GM23248 (cell line): ENCODE results near the gene ANAPC1.

Experiments used
- EZH2 ChIP-seq: fragments of 200-600 bp; sonication (generic); IDR thresholded peaks from 2 replicates; pipeline ENCODE4 v1.6.1; 2018; ENCODE audit warnings: antibody characterized with exemption, mild to moderate bottlenecking; ENCODE audit not compliant: insufficient read depth, poor library complexity, severe bottlenecking
- EZH2phosphoT487 ChIP-seq: fragments of 200-600 bp; sonication (generic); IDR thresholded peaks from 2 replicates; pipeline ENCODE4 v1.6.1; 2018; ENCODE audit warnings: antibody characterized with exemption, moderate library complexity, mild to moderate bottlenecking, low read depth; ENCODE audit not compliant: insufficient read depth

DNA sequence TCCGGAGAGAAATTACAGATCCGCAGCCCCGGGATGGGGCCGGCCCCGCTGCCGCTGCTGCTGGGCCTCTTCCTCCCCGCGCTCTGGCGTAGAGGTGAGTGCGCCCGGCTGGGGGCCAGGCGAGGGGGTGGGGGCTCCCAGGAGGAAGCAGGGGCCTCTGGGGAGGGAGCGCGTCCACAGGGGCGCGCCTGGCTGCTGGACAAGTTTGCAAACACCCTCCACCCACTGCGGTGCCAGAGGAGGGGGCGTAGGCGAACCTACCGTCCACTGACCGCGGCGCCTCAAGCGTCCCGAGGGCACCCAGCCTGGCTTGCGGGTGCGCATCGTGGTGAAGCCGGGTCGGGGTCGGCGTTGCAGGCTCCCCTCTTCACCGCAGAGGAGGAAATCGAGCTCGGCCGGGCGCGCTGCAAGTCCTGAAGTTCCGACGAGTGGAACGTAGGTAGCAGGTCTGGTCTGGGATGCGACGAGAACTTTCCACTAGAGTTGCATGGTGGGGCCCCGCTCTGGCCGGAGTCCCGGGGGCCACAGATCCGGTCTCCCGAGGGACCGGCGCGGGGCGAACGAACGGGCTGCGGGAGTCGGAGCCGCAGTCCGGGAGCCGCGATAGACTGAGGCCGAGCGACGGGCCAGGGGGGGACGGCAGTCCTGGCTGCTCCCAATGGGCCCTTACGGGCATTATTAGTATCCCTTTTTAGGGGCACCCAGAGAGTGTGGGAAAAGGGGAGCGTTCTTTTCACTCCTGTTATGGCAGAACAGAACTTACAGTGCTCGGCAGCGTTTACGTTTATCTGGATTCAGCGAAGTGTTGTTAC lies 14.9 kb upstream of the ANAPC1 start:
- TF ChIP-seq EZH2 (peak; percentile 93), EZH2phosphoT487 (0 out of 2 replicates have a peak, but pooled peaks have one; percentile 70)
